ENCODE data around the gene SP2. TPM values are rescaled to one million over a fixed set of nuclear protein-coding genes. Genes with fewer than 3 reads are reported as not detected.
A peak's percentile ranks its signal among the peaks of the same experiment; 100 is the strongest.

The SP2 gene
- total RNA-seq, 2 donors from 2014 or later = 15.2 to 15.8 TPM

- Histone ChIP-seq H3K9me3 (no peaks in the 10 kb centered on the region), H3K36me3 (no peaks in the 10 kb centered on the region), H3K4me1 (replicated peaks) (no peaks in the 10 kb centered on the region), H3K27me3 (replicated peaks; ENCODE audit: insufficient read depth) (no peaks in the 10 kb centered on the region), H3K4me3 (no peak overlapping the region), H3K27ac (peak overlapping the region in 1 of 2 donors; percentile 20)
- DNase-seq (ENCODE audit: low spot score) = peak; percentile 49
- WGBS = 40% methylated on average over 4 of the region's 4 CpGs
- intact Hi-C loops (cut with DNase I) = no loop called here
- no peak for TF ChIP-seq CTCF (IDR thresholded peaks at IDR 0.05)
- peak; percentile 38 for TF ChIP-seq POLR2AphosphoS5 (IDR thresholded peaks at IDR 0.05)
Observed at GRCh38 chr17:47914306-47914948, 18.4 kb downstream of the SP2 start.

- WGBS = 33% methylated on average over 12 of the region's 12 CpGs
- Histone ChIP-seq H3K36me3 (no peaks in the 10 kb centered on the region), H3K4me1 (replicated peaks) (no peaks in the 10 kb centered on the region), H3K4me3 (no peak overlapping the region), H3K9me3 (no peaks in the 10 kb centered on the region), H3K27ac (peak overlapping the region; percentile 51 to 66), H3K27me3 (replicated peaks; ENCODE audit: insufficient read depth) (no peaks in the 10 kb centered on the region)
- peak; percentile 41 for DNase-seq (ENCODE audit: low spot score)
- TF ChIP-seq POLR2AphosphoS5 (IDR thresholded peaks at IDR 0.05) (peak; percentile 30), POLR2A (IDR thresholded peaks at IDR 0.05) (no peak)
- intact Hi-C loops (cut with DNase I) = no loop called here
Observed at GRCh38 chr17:47915776-47916398, 19.9 kb downstream of the SP2 start.

- H3K9me3 ChIP-seq = no peaks in the 10 kb centered on the region
- no peaks in the 10 kb centered on the region for H3K4me1 ChIP-seq (replicated peaks)
- H3K36me3 ChIP-seq = no peaks in the 10 kb centered on the region
- no peaks in the 10 kb centered on the region for H3K27me3 ChIP-seq (replicated peaks; ENCODE audit: insufficient read depth)
- TF ChIP-seq POLR2A (IDR thresholded peaks at IDR 0.05) = no peak
- TF ChIP-seq POLR2AphosphoS5 (IDR thresholded peaks at IDR 0.05) = no peak
- no peak for TF ChIP-seq CTCF (IDR thresholded peaks at IDR 0.05)
- H3K27ac ChIP-seq = peak overlapping the region in 1 of 2 donors; percentile 66
- intact Hi-C loops (cut with DNase I) = no loop called here
- no peak overlapping the region for H3K4me3 ChIP-seq
- 86% methylated on average over 19 of the region's 19 CpGs for WGBS
- DNase-seq (ENCODE audit: low spot score) = no peak
Observed at GRCh38 chr17:47916489-47917208, 20.6 kb downstream of the SP2 start.

- H3K27ac ChIP-seq = no peak overlapping the region
Observed at GRCh38 chr17:47917581-47917980, 21.5 kb downstream of the SP2 start.

More at GRCh38 chr17:47917581-47917980, 21.5 kb downstream of the SP2 start:
- intact Hi-C loops (cut with DNase I) = no loop called here
- Histone ChIP-seq H3K4me1 (replicated peaks) (no peaks in the 10 kb centered on the region), H3K27me3 (replicated peaks; ENCODE audit: insufficient read depth) (no peaks in the 10 kb centered on the region), H3K36me3 (no peaks in the 10 kb centered on the region), H3K9me3 (no peaks in the 10 kb centered on the region), H3K4me3 (no peak overlapping the region)
- WGBS = 72% methylated on average over 2 of the region's 2 CpGs
- no peak for TF ChIP-seq POLR2AphosphoS5 (IDR thresholded peaks at IDR 0.05)
- TF ChIP-seq CTCF (IDR thresholded peaks at IDR 0.05) = no peak
- TF ChIP-seq POLR2A (IDR thresholded peaks at IDR 0.05) = no peak
- DNase-seq (ENCODE audit: low spot score) = no peak

Measured in prostate gland (tissue), 2 donors.